ENCODE data around the gene COMMD6.

DNA sequence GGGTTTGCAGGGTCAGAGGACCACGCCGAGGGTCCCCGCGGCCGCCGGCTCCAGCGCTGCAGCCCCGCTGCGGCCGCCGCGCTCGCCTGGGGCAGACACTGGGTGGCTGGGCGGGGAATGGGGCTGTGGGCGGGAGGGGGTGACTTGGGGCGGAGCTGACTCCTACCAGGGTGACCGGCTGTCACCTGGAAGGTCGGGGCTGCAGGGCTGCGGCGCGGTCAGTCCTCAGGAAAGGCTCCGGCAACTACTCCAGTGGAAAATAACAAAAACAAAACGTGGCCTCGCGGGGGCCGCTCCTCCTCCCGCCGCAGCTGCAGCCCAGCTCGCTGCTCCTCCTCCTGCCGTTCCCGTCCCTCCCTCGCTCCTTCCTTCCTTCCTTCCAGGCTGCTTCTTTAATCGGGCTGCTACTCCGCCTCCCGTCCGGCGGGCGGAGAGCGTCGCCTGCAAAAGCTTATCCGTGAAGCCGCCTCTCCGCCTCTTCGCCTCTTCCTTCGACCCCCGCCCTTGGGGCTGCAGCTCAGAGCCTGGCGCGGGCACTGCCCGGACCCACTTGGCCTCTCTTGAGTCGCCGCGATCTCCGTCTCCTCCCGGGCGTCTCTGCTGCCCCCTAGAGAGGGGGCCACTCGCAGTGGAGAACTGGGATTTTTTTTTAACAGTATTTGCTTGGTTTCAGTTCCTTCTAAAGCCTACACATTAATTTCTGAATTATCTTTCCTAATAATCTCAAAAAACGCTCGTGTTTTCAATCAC, 55.4 kb downstream of the COMMD6 start, which contains the start of gene TBC1D4:
- TF ChIP-seq EZH2 (IDR thresholded peaks at IDR 0.05) (peak; percentile 40), EZH2phosphoT487 (IDR thresholded peaks at IDR 0.05) (no peak)
- TF ChIP-seq, protein P1, sequence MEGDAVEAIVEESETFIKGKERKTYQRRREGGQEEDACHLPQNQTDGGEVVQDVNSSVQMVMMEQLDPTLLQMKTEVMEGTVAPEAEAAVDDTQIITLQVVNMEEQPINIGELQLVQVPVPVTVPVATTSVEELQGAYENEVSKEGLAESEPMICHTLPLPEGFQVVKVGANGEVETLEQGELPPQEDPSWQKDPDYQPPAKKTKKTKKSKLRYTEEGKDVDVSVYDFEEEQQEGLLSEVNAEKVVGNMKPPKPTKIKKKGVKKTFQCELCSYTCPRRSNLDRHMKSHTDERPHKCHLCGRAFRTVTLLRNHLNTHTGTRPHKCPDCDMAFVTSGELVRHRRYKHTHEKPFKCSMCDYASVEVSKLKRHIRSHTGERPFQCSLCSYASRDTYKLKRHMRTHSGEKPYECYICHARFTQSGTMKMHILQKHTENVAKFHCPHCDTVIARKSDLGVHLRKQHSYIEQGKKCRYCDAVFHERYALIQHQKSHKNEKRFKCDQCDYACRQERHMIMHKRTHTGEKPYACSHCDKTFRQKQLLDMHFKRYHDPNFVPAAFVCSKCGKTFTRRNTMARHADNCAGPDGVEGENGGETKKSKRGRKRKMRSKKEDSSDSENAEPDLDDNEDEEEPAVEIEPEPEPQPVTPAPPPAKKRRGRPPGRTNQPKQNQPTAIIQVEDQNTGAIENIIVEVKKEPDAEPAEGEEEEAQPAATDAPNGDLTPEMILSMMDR (IDR thresholded peaks at IDR 0.05): peak; percentile 93

All from neural progenitor cell (in vitro differentiated cells).